Vagina (tissue), 2 donors: ENCODE measurements around the gene VPS33B.

Source experiments
- POLR2A ChIP-seq, 2 donors: fragments of 450-650 bp; IDR thresholded peaks; one replicate each; pipeline ENCODE4 v1.6.1; 2017; ENCODE audit warnings: antibody characterized with exemption in 2 of 2, mild to moderate bottlenecking in 2 of 2, moderate library complexity in 2 of 2
- POLR2AphosphoS5 ChIP-seq, 2 donors: sonication (generic); formaldehyde crosslinking; IDR thresholded peaks; one replicate each; pipeline ENCODE4 v1.9.0; 2017; ENCODE audit warnings: antibody characterized with exemption in 2 of 2, mild to moderate bottlenecking in 2 of 2, low read depth in 1 of 2; ENCODE audit not compliant: insufficient read depth in 1 of 2
- TF ChIP-seq, protein P1 (sequence below), 3 experiments: fragments of 450-650 bp in 2 of 3; fragments of 200-600 bp in 1 of 3; sonication (generic) in 1 of 3; IDR thresholded peaks; one replicate each; pipeline ENCODE4 v1.5.1; 2017 to 2019; ENCODE audit warnings: antibody characterized with exemption in 3 of 3, mild to moderate bottlenecking in 2 of 3, moderate library complexity in 2 of 3

DNA sequence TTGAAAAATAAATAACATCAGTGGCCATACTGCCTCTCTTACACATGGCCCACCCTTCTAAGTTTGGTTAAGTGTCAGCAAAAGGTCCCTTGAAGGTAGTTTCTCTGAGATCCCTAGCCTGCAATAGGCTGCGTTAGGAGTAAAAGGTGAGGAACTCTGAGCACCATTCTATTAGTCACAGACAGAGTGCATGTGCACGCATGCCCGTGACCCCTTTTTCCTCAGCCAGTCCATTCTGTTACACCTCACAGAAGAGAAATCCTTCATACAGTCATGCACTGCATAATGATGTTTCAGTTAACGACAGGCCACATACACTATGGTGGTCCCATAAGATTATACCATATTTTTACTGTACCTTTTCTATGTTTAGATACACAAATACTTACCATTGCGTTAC lies 55.2 kb downstream of the VPS33B start:
- TF ChIP-seq POLR2AphosphoS5 (IDR thresholded peaks at IDR 0.05; ENCODE audit: insufficient read depth in 1 of 2, low read depth in 1 of 2) (no peak), POLR2A (IDR thresholded peaks at IDR 0.05) (no peak)
- TF ChIP-seq, protein P1, sequence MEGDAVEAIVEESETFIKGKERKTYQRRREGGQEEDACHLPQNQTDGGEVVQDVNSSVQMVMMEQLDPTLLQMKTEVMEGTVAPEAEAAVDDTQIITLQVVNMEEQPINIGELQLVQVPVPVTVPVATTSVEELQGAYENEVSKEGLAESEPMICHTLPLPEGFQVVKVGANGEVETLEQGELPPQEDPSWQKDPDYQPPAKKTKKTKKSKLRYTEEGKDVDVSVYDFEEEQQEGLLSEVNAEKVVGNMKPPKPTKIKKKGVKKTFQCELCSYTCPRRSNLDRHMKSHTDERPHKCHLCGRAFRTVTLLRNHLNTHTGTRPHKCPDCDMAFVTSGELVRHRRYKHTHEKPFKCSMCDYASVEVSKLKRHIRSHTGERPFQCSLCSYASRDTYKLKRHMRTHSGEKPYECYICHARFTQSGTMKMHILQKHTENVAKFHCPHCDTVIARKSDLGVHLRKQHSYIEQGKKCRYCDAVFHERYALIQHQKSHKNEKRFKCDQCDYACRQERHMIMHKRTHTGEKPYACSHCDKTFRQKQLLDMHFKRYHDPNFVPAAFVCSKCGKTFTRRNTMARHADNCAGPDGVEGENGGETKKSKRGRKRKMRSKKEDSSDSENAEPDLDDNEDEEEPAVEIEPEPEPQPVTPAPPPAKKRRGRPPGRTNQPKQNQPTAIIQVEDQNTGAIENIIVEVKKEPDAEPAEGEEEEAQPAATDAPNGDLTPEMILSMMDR (IDR thresholded peaks at IDR 0.05): no peak
